ENCODE results near the gene RNF151.

The RNF151 gene

GRCh38 chr16:1977875-1978268 is 11.2 kb downstream of the RNF151 start:
- DNase-seq (ENCODE audit: low spot score): no peak
- in situ Hi-C loops (cut with MboI; ENCODE audit: low sequenced_read_pairs, unreplicated experiment): no loop called here
- TF ChIP-seq CTCF (IDR thresholded peaks at IDR 0.05; ENCODE audit: borderline replicate concordance, control extremely low read depth, extremely low read depth, insufficient read depth, missing control alignments): no peak

GRCh38 chr16:1978476-1979120 is 11.9 kb downstream of the RNF151 start:
- TF ChIP-seq CTCF (IDR thresholded peaks at IDR 0.05; ENCODE audit: borderline replicate concordance, control extremely low read depth, extremely low read depth, insufficient read depth, missing control alignments): no peak
- in situ Hi-C loops (cut with MboI; ENCODE audit: low sequenced_read_pairs, unreplicated experiment): no loop called here
- DNase-seq (ENCODE audit: low spot score): no peak

GRCh38 chr16:1979271-1980029 is 12.8 kb downstream of the RNF151 start:
- TF ChIP-seq CTCF (IDR thresholded peaks at IDR 0.05; ENCODE audit: borderline replicate concordance, control extremely low read depth, extremely low read depth, insufficient read depth, missing control alignments): no peak
- DNase-seq (ENCODE audit: low spot score): no peak
- in situ Hi-C loops (cut with MboI; ENCODE audit: low sequenced_read_pairs, unreplicated experiment): no loop called here

GRCh38 chr16:1980030-1980769 is 13.5 kb downstream of the RNF151 start:
- DNase-seq (ENCODE audit: low spot score): no peak
- TF ChIP-seq CTCF (IDR thresholded peaks at IDR 0.05; ENCODE audit: borderline replicate concordance, control extremely low read depth, extremely low read depth, insufficient read depth, missing control alignments): no peak
- in situ Hi-C loops (cut with MboI; ENCODE audit: low sequenced_read_pairs, unreplicated experiment): no loop called here

- no peak for DNase-seq (ENCODE audit: low spot score)
- TF ChIP-seq CTCF (IDR thresholded peaks at IDR 0.05; ENCODE audit: borderline replicate concordance, control extremely low read depth, extremely low read depth, insufficient read depth, missing control alignments): no peak
- in situ Hi-C loops (cut with MboI; ENCODE audit: low sequenced_read_pairs, unreplicated experiment): no loop called here
Observed at GRCh38 chr16:1980770-1981087, 14.1 kb downstream of the RNF151 start.

- TF ChIP-seq CTCF (IDR thresholded peaks at IDR 0.05; ENCODE audit: borderline replicate concordance, control extremely low read depth, extremely low read depth, insufficient read depth, missing control alignments): no peak
- in situ Hi-C loops (cut with MboI; ENCODE audit: low sequenced_read_pairs, unreplicated experiment): no loop called here
- no peak for DNase-seq (ENCODE audit: low spot score)
Observed at GRCh38 chr16:1981398-1981836, 14.8 kb downstream of the RNF151 start, which contains the start of gene NOXO1. Gene NOXO1 (minus strand): TSS chr16:1981469. CDS start chr16:1981179, 290 bp downstream.
